Left lung (tissue), 10 donors: ENCODE data around the gene B9D1. TPM values are rescaled to one million over a fixed set of nuclear protein-coding genes. Genes with fewer than 3 reads are reported as not detected.

Source experiments
- ATAC-seq: fragments of 200-7000 bp; cut with Tn5 transposase; one replicate; pipeline ENCODE4 v1.9.1; 2020; ENCODE audit warnings: moderate library complexity
- DNase-seq, 4 donors: peaks; one replicate each; pipeline ENCODE4 v3.0.0-alpha.2; 2013 to 2020
- H3K27ac ChIP-seq, 2 donors: fragments of 200-600 bp; sonication (generic) in 1 of 2; one replicate each; pipeline versions ENCODE4 v1.5.0 to v1.8.0; 2020 to 2021
- H3K27me3 ChIP-seq, 2 donors: fragments of 200-600 bp; sonication (generic) in 1 of 2; one replicate each; pipeline versions ENCODE4 v1.5.0 to v1.8.0; 2020 to 2021
- H3K36me3 ChIP-seq, 2 donors: fragments of 200-600 bp; sonication (generic) in 1 of 2; one replicate each; pipeline versions ENCODE4 v1.5.0 to v1.8.0; 2020 to 2021
- H3K4me1 ChIP-seq, 2 donors: fragments of 200-600 bp; one replicate each; pipeline ENCODE4 v1.8.0; 2021
- H3K4me3 ChIP-seq, 2 donors: fragments of 200-600 bp; sonication (generic) in 1 of 2; one replicate each; pipeline versions ENCODE4 v1.5.0 to v1.8.0; 2020 to 2021; ENCODE audit warnings: mild to moderate bottlenecking in 1 of 2
- H3K9me3 ChIP-seq, 2 donors: fragments of 200-600 bp; sonication (generic) in 1 of 2; one replicate each; pipeline versions ENCODE4 v1.5.0 to v1.8.0; 2020 to 2021
- intact Hi-C, 2 donors: fragments of 100-400 bp; cut with DNase I; formaldehyde crosslinking; loops; one replicate each; pipeline versions ENCODE4 v1.11.2 to v1.14.2; 2022
- polyA plus RNA-seq, 6 donors: library from polyadenylated mRNA; unstranded; fragments of 120-200 nt; gene quantifications; one replicate each; pipeline ENCODE4 v1.2.1, GENCODE V29; 2013; ENCODE audit not compliant: insufficient read length in 6 of 6
- total RNA-seq, 2 donors: library from RNA; stranded (reverse); fragmentation: NEBNext Ultra II Directional; extraction: Animal tissue kit (Norgen Biotek cat#: 25700); gene quantifications; one replicate each; pipeline ENCODE4 v1.2.1, GENCODE V29; 2021
- TF ChIP-seq, protein P1 (sequence below), 2 donors: fragments of 200-600 bp; sonication (generic) in 1 of 2; IDR thresholded peaks; one replicate each; pipeline versions ENCODE4 v1.5.0 to v1.8.0; 2021; ENCODE audit warnings: antibody characterized with exemption in 2 of 2
- donor health status: DM: no; HTN: yes; CAD: no.
- donor health status: DM: no; HTN: no; CAD: no.

The B9D1 gene
- total and polyA plus RNA-seq, 8 donors: 11.4 to 24.1 (median 21.1) TPM

DNA sequence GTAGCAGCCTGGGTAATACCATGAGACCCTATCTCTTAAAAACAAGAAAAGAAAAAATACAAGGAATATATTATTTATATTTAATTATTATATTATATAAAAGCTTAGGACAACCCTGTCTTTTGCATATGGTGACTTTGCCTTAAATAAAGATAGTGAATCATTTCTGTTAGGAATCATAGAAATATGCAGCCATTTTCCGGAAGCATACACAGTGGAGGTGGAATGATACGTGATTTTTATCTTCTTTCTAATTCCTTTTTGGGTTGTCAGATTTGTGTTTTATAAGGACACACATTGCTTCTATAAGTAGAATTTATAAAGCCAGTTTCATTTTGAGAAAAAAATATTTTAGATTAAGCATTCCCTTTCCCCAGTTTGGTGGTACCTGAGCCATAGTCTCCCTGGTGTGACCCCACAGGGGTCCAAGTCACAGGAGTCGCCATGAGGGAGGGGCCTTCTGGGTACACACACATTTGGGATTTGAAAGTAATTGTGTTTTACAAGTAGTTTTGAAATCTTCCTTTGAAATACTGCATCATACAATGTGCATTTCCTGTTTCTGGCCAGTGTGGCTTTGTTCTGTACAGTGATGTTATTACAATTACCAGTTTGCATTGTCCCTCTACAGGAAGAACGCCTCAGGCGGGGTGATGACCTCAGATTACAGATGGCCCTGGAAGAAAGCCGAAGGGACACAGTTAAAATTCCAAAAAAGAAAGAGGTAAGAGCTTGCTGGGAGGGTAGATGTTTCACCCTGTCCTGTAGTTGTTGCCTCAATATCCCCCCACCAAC lies 50.9 kb downstream of the B9D1 start:
- H3K27me3 ChIP-seq: peaks cover 0 to 53% of the 10 kb centered on the region in 2 donors
- TF ChIP-seq, protein P1, sequence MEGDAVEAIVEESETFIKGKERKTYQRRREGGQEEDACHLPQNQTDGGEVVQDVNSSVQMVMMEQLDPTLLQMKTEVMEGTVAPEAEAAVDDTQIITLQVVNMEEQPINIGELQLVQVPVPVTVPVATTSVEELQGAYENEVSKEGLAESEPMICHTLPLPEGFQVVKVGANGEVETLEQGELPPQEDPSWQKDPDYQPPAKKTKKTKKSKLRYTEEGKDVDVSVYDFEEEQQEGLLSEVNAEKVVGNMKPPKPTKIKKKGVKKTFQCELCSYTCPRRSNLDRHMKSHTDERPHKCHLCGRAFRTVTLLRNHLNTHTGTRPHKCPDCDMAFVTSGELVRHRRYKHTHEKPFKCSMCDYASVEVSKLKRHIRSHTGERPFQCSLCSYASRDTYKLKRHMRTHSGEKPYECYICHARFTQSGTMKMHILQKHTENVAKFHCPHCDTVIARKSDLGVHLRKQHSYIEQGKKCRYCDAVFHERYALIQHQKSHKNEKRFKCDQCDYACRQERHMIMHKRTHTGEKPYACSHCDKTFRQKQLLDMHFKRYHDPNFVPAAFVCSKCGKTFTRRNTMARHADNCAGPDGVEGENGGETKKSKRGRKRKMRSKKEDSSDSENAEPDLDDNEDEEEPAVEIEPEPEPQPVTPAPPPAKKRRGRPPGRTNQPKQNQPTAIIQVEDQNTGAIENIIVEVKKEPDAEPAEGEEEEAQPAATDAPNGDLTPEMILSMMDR (IDR thresholded peaks at IDR 0.05): no peak
- peaks cover 0 to 36% of the 10 kb centered on the region in 2 donors for H3K4me1 ChIP-seq
- DNase-seq: no peak
- H3K4me3 ChIP-seq: no peak overlapping the region
- no peaks in the 10 kb centered on the region for H3K9me3 ChIP-seq
- peaks cover 0 to 14% of the 10 kb centered on the region in 2 donors for H3K36me3 ChIP-seq
- peak overlapping the region in 1 of 2 donors; percentile 68 for H3K27ac ChIP-seq
- peak; percentile 48 for ATAC-seq
- intact Hi-C loops: no loop called here

- no peak for ATAC-seq
- no peaks in the 10 kb centered on the region for H3K9me3 ChIP-seq
- no peak overlapping the region for H3K4me3 ChIP-seq
- no peak for DNase-seq
- H3K27me3 ChIP-seq: peaks cover 0 to 55% of the 10 kb centered on the region in 2 donors
- TF ChIP-seq, protein P1 (IDR thresholded peaks at IDR 0.05): no peak
- H3K4me1 ChIP-seq: peaks cover 0 to 42% of the 10 kb centered on the region in 2 donors
- H3K36me3 ChIP-seq: peaks cover 0 to 14% of the 10 kb centered on the region in 2 donors
- H3K27ac ChIP-seq: peak overlapping the region in 1 of 2 donors; percentile 68
- intact Hi-C loops: no loop called here
Measured at GRCh38 chr17:19311016-19311415, 51.5 kb downstream of the B9D1 start.

GRCh38 chr17:19310151-19310550 lies 52.4 kb downstream of the B9D1 start:
- DNase-seq: no peak
- Histone ChIP-seq H3K4me1 (peaks cover 0 to 51% of the 10 kb centered on the region in 2 donors), H3K4me3 (no peak overlapping the region), H3K9me3 (no peaks in the 10 kb centered on the region), H3K27ac (no peak overlapping the region), H3K27me3 (peaks cover 0 to 55% of the 10 kb centered on the region in 2 donors), H3K36me3 (peaks cover 0 to 14% of the 10 kb centered on the region in 2 donors)
- intact Hi-C loops: no loop called here
- TF ChIP-seq, protein P1 (IDR thresholded peaks at IDR 0.05): no peak
- ATAC-seq: no peak

- Histone ChIP-seq H3K4me3 (no peak overlapping the region), H3K9me3 (no peaks in the 10 kb centered on the region), H3K4me1 (peaks cover 2 to 55% of the 10 kb centered on the region in 2 donors), H3K27ac (no peak overlapping the region), H3K36me3 (peaks cover 0 to 14% of the 10 kb centered on the region in 2 donors), H3K27me3 (peaks cover 0 to 55% of the 10 kb centered on the region in 2 donors)
- TF ChIP-seq, protein P1 (IDR thresholded peaks at IDR 0.05): no peak
- intact Hi-C loops: no loop called here
- DNase-seq: no peak
- ATAC-seq: no peak
Measured at GRCh38 chr17:19309701-19310100, 52.8 kb downstream of the B9D1 start.

DNA sequence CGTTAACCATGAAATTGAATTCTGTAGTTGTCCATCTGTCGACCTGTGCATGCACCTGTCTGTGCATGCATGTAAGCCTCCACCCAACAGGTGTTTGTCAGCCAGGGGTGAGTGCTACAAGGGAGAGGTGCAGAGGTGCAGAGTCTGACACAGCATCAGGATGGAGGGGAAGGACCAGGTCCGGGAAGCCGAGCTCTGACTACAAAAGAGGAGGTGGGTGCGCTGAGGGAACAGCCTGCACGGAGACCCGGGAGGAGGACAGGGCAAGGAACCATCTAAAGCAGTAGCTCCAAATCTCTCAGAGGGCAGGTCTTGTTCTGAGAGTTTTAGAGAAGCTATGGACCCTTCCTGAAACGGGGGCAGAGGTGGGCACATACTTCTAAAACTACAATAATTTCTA lies 54.1 kb downstream of the B9D1 start:
- Histone ChIP-seq H3K9me3 (no peaks in the 10 kb centered on the region), H3K27me3 (peaks cover 0 to 50% of the 10 kb centered on the region in 2 donors), H3K4me3 (no peak overlapping the region), H3K36me3 (peaks cover 0 to 14% of the 10 kb centered on the region in 2 donors), H3K27ac (peak overlapping the region in 1 of 2 donors; percentile 23), H3K4me1 (peaks cover 8 to 68% of the 10 kb centered on the region in 2 donors)
- TF ChIP-seq, protein P1 (IDR thresholded peaks at IDR 0.05): no peak
- ATAC-seq (no peak), DNase-seq (no peak)
- intact Hi-C loops: no loop called here
